ENCODE results near the gene MAN1A2. TPM values are rescaled to one million over a fixed set of nuclear protein-coding genes. Genes with fewer than 3 reads are reported as not detected.

Gene MAN1A2
- polyA plus RNA-seq, 3 donors, result 4.0 to 10.5 (median 7.2) TPM

- H3K4me3 ChIP-seq (replicated peaks in 1 of 3; ENCODE audit: low read depth in 2 of 3, low read length in 3 of 3), result no peak overlapping the region
- intact Hi-C loops (cut with micrococcal nuclease), result no loop called here
- peaks cover 9 to 48% of the 10 kb centered on the region in 2 donors for H3K36me3 ChIP-seq (replicated peaks in 1 of 2; ENCODE audit: control insufficient read depth in 1 of 2, insufficient read depth in 2 of 2, low read length in 2 of 2)
- no peaks in the 10 kb centered on the region for H3K27me3 Mint-ChIP-seq (ENCODE audit: low read depth in 3 of 3)
- no peaks in the 10 kb centered on the region for H3K27me3 ChIP-seq (ENCODE audit: control insufficient read depth in 2 of 2, insufficient read depth in 2 of 2, low read length in 2 of 2)
- no peaks in the 10 kb centered on the region for H3K4me1 Mint-ChIP-seq
- H3K4me1 ChIP-seq (ENCODE audit: control insufficient read depth in 1 of 2, insufficient read depth in 2 of 2, low read length in 2 of 2), result no peaks in the 10 kb centered on the region
- H3K9me3 Mint-ChIP-seq, result peaks cover 18 to 33% (median 23%) of the 10 kb centered on the region in 7 donors
- H3K4me2 ChIP-seq (replicated peaks; ENCODE audit: extremely low read depth, low read length, poor library complexity, severe bottlenecking), result no peak overlapping the region
- H3K27ac ChIP-seq (ENCODE audit: low read depth in 1 of 2, low read length in 2 of 2), result no peak overlapping the region
- no peak overlapping the region for H2AFZ ChIP-seq (ENCODE audit: insufficient read depth, low read depth, low read length, poor library complexity, severe bottlenecking)
- H3K36me3 Mint-ChIP-seq, result peaks cover 29 to 43% of the 10 kb centered on the region in 2 donors
- H3K9me3 ChIP-seq (replicated peaks in 1 of 2; ENCODE audit: control insufficient read depth in 1 of 2, insufficient read depth in 1 of 2, low read length in 2 of 2), result peaks cover 5 to 43% of the 10 kb centered on the region in 2 donors
- no peak overlapping the region for H3K9ac ChIP-seq (ENCODE audit: insufficient read depth, low read length, poor library complexity, severe bottlenecking)
- H4K20me1 ChIP-seq (ENCODE audit: insufficient read depth, low read length), result no peaks in the 10 kb centered on the region
- H3K4me3 Mint-ChIP-seq, result no peak overlapping the region
- no peak for DNase-seq
- H3K79me2 ChIP-seq (ENCODE audit: insufficient read depth, low read length), result no peaks in the 10 kb centered on the region
- H3K27ac Mint-ChIP-seq, result no peak overlapping the region
- no peak for TF ChIP-seq CTCF (IDR thresholded peaks at IDR 0.05)
These were observed 60.0 kb downstream of the MAN1A2 start for GRCh38 chr1:117427297-117427696.

GRCh38 chr1:117433943-117434342 lies 66.7 kb downstream of the MAN1A2 start:
- H3K9me3 Mint-ChIP-seq, result no peaks in the 10 kb centered on the region
- TF ChIP-seq CTCF (IDR thresholded peaks at IDR 0.05), result no peak
- no peak overlapping the region for H3K9ac ChIP-seq (ENCODE audit: insufficient read depth, low read length, poor library complexity, severe bottlenecking)
- H3K4me3 Mint-ChIP-seq, result no peak overlapping the region
- WGBS (ENCODE audit: insufficient coverage), result no CpG with 5 or more reads among the region's 1 CpG
- DNase-seq, result no peak
- no peaks in the 10 kb centered on the region for H3K27me3 Mint-ChIP-seq (ENCODE audit: low read depth in 3 of 3)
- peaks cover under 1 to 4% of the 10 kb centered on the region in 2 donors for H3K36me3 Mint-ChIP-seq
- H3K27ac ChIP-seq (ENCODE audit: low read depth in 1 of 2, low read length in 2 of 2), result no peak overlapping the region
- H3K27me3 ChIP-seq (ENCODE audit: control insufficient read depth in 2 of 2, insufficient read depth in 2 of 2, low read length in 2 of 2), result no peaks in the 10 kb centered on the region
- no peak overlapping the region for H3K4me2 ChIP-seq (replicated peaks; ENCODE audit: extremely low read depth, low read length, poor library complexity, severe bottlenecking)
- H3K36me3 ChIP-seq (replicated peaks in 1 of 2; ENCODE audit: control insufficient read depth in 1 of 2, insufficient read depth in 2 of 2, low read length in 2 of 2), result no peaks in the 10 kb centered on the region
- H3K79me2 ChIP-seq (ENCODE audit: insufficient read depth, low read length), result no peaks in the 10 kb centered on the region
- H3K9me3 ChIP-seq (replicated peaks in 1 of 2; ENCODE audit: control insufficient read depth in 1 of 2, insufficient read depth in 1 of 2, low read length in 2 of 2), result no peaks in the 10 kb centered on the region
- no peaks in the 10 kb centered on the region for H3K4me1 ChIP-seq (ENCODE audit: control insufficient read depth in 1 of 2, insufficient read depth in 2 of 2, low read length in 2 of 2)
- H3K27ac Mint-ChIP-seq, result no peak overlapping the region
- intact Hi-C loops (cut with micrococcal nuclease), result no loop called here
- no peaks in the 10 kb centered on the region for H3K4me1 Mint-ChIP-seq
- no peak overlapping the region for H2AFZ ChIP-seq (ENCODE audit: insufficient read depth, low read depth, low read length, poor library complexity, severe bottlenecking)
- H4K20me1 ChIP-seq (ENCODE audit: insufficient read depth, low read length), result no peaks in the 10 kb centered on the region
- no peak overlapping the region for H3K4me3 ChIP-seq (replicated peaks in 1 of 3; ENCODE audit: low read depth in 2 of 3, low read length in 3 of 3)
